GM12878 (cell line): ENCODE results near the gene GYG1. TPM values are rescaled to one million over a fixed set of nuclear protein-coding genes. Genes with fewer than 3 reads are reported as not detected.

ENCODE experiments used
- ATAC-seq: fragments of 200-7000 bp; cut with Tn5 transposase; 3 replicates; pipeline ENCODE4 v1.9.1; 2020; ENCODE audit warnings: mild to moderate bottlenecking, moderate library complexity
- BruUV-seq: library from RNA; stranded (reverse); fragments of 400-500 nt; replicated peaks from 2 replicates; lab custom pipeline; 2021; lab: Mats Ljungman, UMichigan
- CTCF ChIA-PET: fragments of 300-600 bp; sonication (Branson Sonifier 250); formaldehyde crosslinking; extraction: SDS; loops from one replicate; lab custom pipeline; 2021; ENCODE audit warnings: inconsistent platforms; lab: Yijun Ruan, JAX
- POLR2A ChIA-PET: fragments of 350-600 bp; formaldehyde crosslinking; extraction: SDS; loops from one replicate; lab custom pipeline; 2021; ENCODE audit warnings: inconsistent platforms; lab: Charles Lee
- RAD21 ChIA-PET: fragments of 300-600 bp; sonication (Branson Sonifier 250); formaldehyde crosslinking; loops from one replicate; lab custom pipeline; 2023; ENCODE audit warnings: antibody characterized with exemption; ENCODE audit not compliant: unreplicated experiment; lab: Charles Lee
- SMC1A ChIA-PET: fragments of 300-600 bp; sonication (Branson Sonifier 250); formaldehyde crosslinking; loops from one replicate; lab custom pipeline; 2023; ENCODE audit not compliant: unreplicated experiment, uncharacterized antibody; lab: Charles Lee
- DNase-seq: peaks from one replicate; pipeline ENCODE4 v3.0.0-alpha.2; 2011; ENCODE audit warnings: low read depth, low spot score
- FAIRE-seq: peaks from 3 replicates; lab custom pipeline; 2011; peaks lifted over from hg19 to GRCh38; lab: Jason Lieb, UNC
- H2AFZ ChIP-seq: 2 replicates; pipeline ENCODE4 v1.6.0; 2011; ENCODE audit warnings: low read depth, low read length, control low read depth; ENCODE audit not compliant: control insufficient read depth
- H3K27ac ChIP-seq: 2 replicates; pipeline ENCODE4 v1.5.1; 2011; ENCODE audit warnings: control low read depth; ENCODE audit not compliant: control insufficient read depth, insufficient read depth
- H3K27me3 ChIP-seq, 2 experiments: replicated peaks in 1 of 2; 2 replicates each; pipeline versions ENCODE4 v1.6.0 to v1.6.1; 2011; ENCODE audit warnings: low read length in 1 of 2; ENCODE audit not compliant: control insufficient read depth in 2 of 2, insufficient read depth in 2 of 2
- H3K36me3 ChIP-seq, 2 experiments: 2 replicates each; pipeline ENCODE4 v1.5.1; 2011; ENCODE audit warnings: low read length in 1 of 2; ENCODE audit not compliant: control insufficient read depth in 2 of 2, insufficient read depth in 2 of 2
- H3K4me1 ChIP-seq: 2 replicates; pipeline ENCODE4 v1.6.1; 2011; ENCODE audit warnings: mild to moderate bottlenecking, low read length, moderate library complexity, mixed read lengths; ENCODE audit not compliant: control insufficient read depth, insufficient read depth
- H3K4me2 ChIP-seq: 2 replicates; pipeline ENCODE4 v1.6.0; 2011; ENCODE audit warnings: control low read depth; ENCODE audit not compliant: control insufficient read depth, insufficient read depth
- H3K4me3 ChIP-seq: fragments of 200-600 bp; sonication (generic); 2 replicates; pipeline ENCODE4 v1.5.1; 2016
- H3K79me2 ChIP-seq: 2 replicates; pipeline ENCODE4 v1.6.0; 2011; ENCODE audit warnings: low read length; ENCODE audit not compliant: control insufficient read depth, insufficient read depth
- H3K9ac ChIP-seq: 2 replicates; pipeline ENCODE4 v1.8.0; 2011; ENCODE audit warnings: low read length, control low read depth, mixed read lengths; ENCODE audit not compliant: control insufficient read depth, insufficient read depth
- H3K9me3 ChIP-seq: replicated peaks from 3 replicates; pipeline ENCODE4 v1.5.1; 2011; ENCODE audit warnings: mild to moderate bottlenecking, low read length; ENCODE audit not compliant: control insufficient read depth, insufficient read depth
- H4K20me1 ChIP-seq: 2 replicates; pipeline ENCODE4 v1.6.0; 2011; ENCODE audit not compliant: control insufficient read depth, insufficient read depth
- ASH2L ChIP-seq: fragments of 300-600, 200-600 bp; sonication (generic); IDR thresholded peaks from 2 replicates; pipeline ENCODE4 v1.6.1; 2017; ENCODE audit warnings: low read depth, mild to moderate bottlenecking, borderline replicate concordance
- BHLHE40 ChIP-seq, 2 experiments: fragments of 450-650 bp in 1 of 2; IDR thresholded peaks; 2 replicates each; pipeline ENCODE4 v1.6.1; 2011 to 2017; ENCODE audit warnings: low read depth in 2 of 2, borderline replicate concordance in 1 of 2, improper control_type of control experiment in 1 of 2, low read length in 1 of 2, mild to moderate bottlenecking in 1 of 2
- CBFB ChIP-seq: IDR thresholded peaks from 2 replicates; pipeline ENCODE4 v1.6.1; 2016; ENCODE audit warnings: antibody characterized with exemption, low read depth
- CREM ChIP-seq: IDR thresholded peaks from 2 replicates; pipeline ENCODE4 v1.6.1; 2014; ENCODE audit warnings: antibody characterized with exemption, low read depth
- KDM1A ChIP-seq: fragments of 200-600 bp; sonication (generic); IDR thresholded peaks from 2 replicates; pipeline ENCODE4 v1.6.1; 2016; ENCODE audit warnings: borderline replicate concordance
- NR2F1 ChIP-seq: fragments of 450-650 bp; conservative IDR thresholded peaks from 2 replicates; pipeline ENCODE4 v1.6.1; 2017; ENCODE audit warnings: mild to moderate bottlenecking
- PAX5 ChIP-seq: IDR thresholded peaks from 2 replicates; pipeline ENCODE4 v1.6.1; 2011; ENCODE audit warnings: low read depth, low read length, borderline replicate concordance
- PML ChIP-seq: IDR thresholded peaks from 2 replicates; pipeline ENCODE4 v1.6.1; 2012; ENCODE audit warnings: low read length, inconsistent platforms
- RAD21 ChIP-seq: IDR thresholded peaks from 2 replicates; pipeline ENCODE4 v1.6.1; 2011; ENCODE audit warnings: mild to moderate bottlenecking, low read depth, low read length, moderate library complexity; ENCODE audit not compliant: insufficient read depth
- SMAD5 ChIP-seq: IDR thresholded peaks from 2 replicates; pipeline ENCODE4 v1.6.1; 2016; ENCODE audit warnings: antibody characterized with exemption, low read depth
- ZNF217 ChIP-seq: fragments of 450-650 bp; IDR thresholded peaks from 2 replicates; pipeline ENCODE4 v1.6.1; 2017; ENCODE audit warnings: antibody characterized with exemption, mild to moderate bottlenecking
- ZNF384 ChIP-seq: IDR thresholded peaks from 2 replicates; pipeline ENCODE4 v1.6.1; 2012; ENCODE audit warnings: low read depth, mild to moderate bottlenecking, low read length, improper control_type of control experiment, borderline replicate concordance
- WGBS: methylation state at CpG from one replicate; pipeline ENCODE4 v1.1.6; 2016; ENCODE audit warnings: low lambda C conversion rate; ENCODE audit not compliant: insufficient replicate concordance, insufficient coverage; ENCODE audit errors: missing lambda C conversion rate; 5-methylcytosine and 5-hydroxymethylcytosine counted together
- in situ Hi-C: fragments of 300-500 bp; cut with MboI; formaldehyde crosslinking; loops from 9 replicates; pipeline ENCODE4 v1.14.3; 2018; ENCODE audit warnings: mixed read lengths
- intact Hi-C: fragments of 100-400 bp; cut with micrococcal nuclease; formaldehyde crosslinking; loops from one replicate; pipeline ENCODE4 v1.14.2; 2022; ENCODE audit not compliant: unreplicated experiment
- polyA plus RNA-seq, 11 experiments: library from polyadenylated mRNA; depleted of rRNA in 4 of 11; unstranded in 6 of 11; stranded (reverse) in 5 of 11; fragments of >200 nt; fragmentation: Nextera tagmentation in 4 of 11; fragmentation: Illumina TruSeq in 1 of 11; extraction: Ambion mirVana in 4 of 11; extraction: Trizol in 1 of 11; gene quantifications; 1 replicate in 1 of 11; 2 replicates in 10 of 11; pipeline versions ENCODE4 v1.2.1 to v1.2.3, GENCODE V29; 2011 to 2016; ENCODE audit warnings: inconsistent platforms in 2 of 11, missing spikeins in 2 of 11, low read depth in 1 of 11
- total RNA-seq, 4 experiments: library from RNA; depleted of rRNA in 3 of 4; stranded (reverse); fragments of >200 nt in 3 of 4; fragmentation: Illumina TruSeq in 1 of 4; extraction: Trizol in 1 of 4; gene quantifications; 2 replicates each; pipeline versions ENCODE4 v1.2.1 to v1.2.3, GENCODE V29; 2013 to 2021
- TF ChIP-seq, protein P1 (sequence below): IDR thresholded peaks from 2 replicates; pipeline ENCODE4 v1.6.1; 2012; ENCODE audit warnings: low read depth, low read length, improper control_type of control experiment

GYG1 gene
- total and polyA plus RNA-seq, 10 of the 15 experiments (the other 5 are each of a cell fraction or from before 2014, with no cell fraction given) = 11.8 to 38.9 (median 22.9) TPM

DNA sequence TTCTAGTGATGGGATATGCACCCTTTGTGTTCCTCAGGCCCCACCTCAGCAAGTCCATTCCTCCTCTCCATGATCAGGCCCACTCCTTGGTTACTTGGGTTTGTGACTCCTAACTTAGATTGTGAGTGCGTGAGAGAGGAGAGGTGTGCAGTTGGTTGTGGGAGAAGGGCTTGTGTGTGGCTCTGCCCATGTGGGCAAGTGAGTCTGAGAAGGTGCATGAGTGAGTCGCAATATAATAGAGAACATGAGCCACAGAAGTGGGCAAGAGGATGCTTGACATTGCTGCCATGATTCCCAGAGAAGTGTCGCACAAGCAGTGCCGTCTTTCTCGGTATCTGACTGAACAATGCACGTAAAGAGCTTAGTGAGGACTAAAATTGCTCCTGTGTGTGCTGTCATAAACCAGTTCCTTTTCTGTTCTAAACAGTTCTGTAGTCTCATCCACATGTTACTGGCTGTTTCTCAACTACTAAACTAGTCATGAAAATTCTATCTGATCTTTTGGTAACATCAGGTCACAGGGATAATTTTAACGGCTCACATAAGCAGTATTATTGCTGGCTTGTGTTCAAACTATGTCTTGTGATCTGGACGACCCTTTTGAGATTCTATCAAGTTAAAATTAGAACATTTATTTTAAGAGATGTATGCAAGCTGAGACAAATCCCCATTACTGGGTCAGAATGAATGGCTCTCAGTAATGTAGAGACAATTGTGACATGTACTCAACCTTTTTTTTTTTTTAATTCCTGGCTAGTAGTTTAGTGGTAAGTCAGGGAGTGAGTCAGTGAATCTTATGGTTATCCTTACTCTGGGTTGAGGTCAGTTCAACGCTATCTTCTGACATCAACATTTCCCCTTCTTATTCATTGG lies 25.6 kb downstream of the GYG1 start:
- Histone ChIP-seq H4K20me1 (no peaks in the 10 kb centered on the region), H3K27ac (no peak overlapping the region), H3K4me1 (no peaks in the 10 kb centered on the region), H3K9ac (no peak overlapping the region), H3K36me3 (peaks cover 6 to 11% of the 10 kb centered on the region in 2 experiments), H3K4me3 (no peak overlapping the region), H2AFZ (no peak overlapping the region), H3K9me3 (no peaks in the 10 kb centered on the region), H3K4me2 (no peak overlapping the region), H3K27me3 (no peaks in the 10 kb centered on the region), H3K79me2 (no peaks in the 10 kb centered on the region)
- ChIA-PET RAD21 (interaction anchor here (0.6 kb wide), 1 partner anchor 278 kb away, joined by 3 read pairs; no protein-coding TSS in a partner anchor), CTCF (no interaction called here), SMC1A (no interaction called here), POLR2A (no interaction called here)
- 97% methylated on average over 9 of the region's 9 CpGs for WGBS
- ATAC-seq = no peak
- intact Hi-C loops (no loop called here), in situ Hi-C loops (no loop called here)
- TF ChIP-seq ZNF384 = no peak
- TF ChIP-seq, protein P1, sequence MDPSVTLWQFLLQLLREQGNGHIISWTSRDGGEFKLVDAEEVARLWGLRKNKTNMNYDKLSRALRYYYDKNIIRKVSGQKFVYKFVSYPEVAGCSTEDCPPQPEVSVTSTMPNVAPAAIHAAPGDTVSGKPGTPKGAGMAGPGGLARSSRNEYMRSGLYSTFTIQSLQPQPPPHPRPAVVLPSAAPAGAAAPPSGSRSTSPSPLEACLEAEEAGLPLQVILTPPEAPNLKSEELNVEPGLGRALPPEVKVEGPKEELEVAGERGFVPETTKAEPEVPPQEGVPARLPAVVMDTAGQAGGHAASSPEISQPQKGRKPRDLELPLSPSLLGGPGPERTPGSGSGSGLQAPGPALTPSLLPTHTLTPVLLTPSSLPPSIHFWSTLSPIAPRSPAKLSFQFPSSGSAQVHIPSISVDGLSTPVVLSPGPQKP = no peak
- TF ChIP-seq RAD21 = no peak
- BruUV-seq = no TSS peak
- DNase-seq = no peak
- no peak for FAIRE-seq

DNA sequence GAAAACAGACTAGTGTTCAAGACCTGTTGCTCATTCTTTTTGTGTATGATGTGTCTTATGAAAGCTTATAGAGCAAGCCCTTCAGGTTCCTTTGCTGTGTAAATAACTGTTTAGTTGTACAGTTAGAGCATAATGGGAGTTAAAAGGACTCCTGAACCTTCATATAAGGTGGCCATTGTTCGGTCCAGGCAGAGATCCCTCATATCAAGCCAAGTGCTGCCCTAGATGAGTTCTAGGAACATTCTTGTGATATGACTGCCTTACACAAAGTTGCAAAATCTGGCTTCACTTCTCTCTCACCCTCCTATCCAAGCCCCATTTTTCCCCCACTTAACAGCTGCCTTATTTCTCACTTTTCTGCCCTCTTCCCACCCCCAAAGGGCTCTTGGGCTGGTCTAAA lies 26.9 kb downstream of the GYG1 start:
- BruUV-seq = no TSS peak
- RAD21 ChIA-PET = no interaction called here
- Histone ChIP-seq H3K9me3 (no peaks in the 10 kb centered on the region), H3K36me3 (peaks cover 6 to 7% of the 10 kb centered on the region in 2 experiments), H2AFZ (no peak overlapping the region), H3K9ac (no peak overlapping the region), H4K20me1 (no peaks in the 10 kb centered on the region), H3K4me1 (no peaks in the 10 kb centered on the region), H3K4me3 (no peak overlapping the region), H3K27me3 (no peaks in the 10 kb centered on the region), H3K79me2 (no peaks in the 10 kb centered on the region), H3K27ac (no peak overlapping the region), H3K4me2 (no peak overlapping the region)
- DNase-seq (no peak), ATAC-seq (no peak), FAIRE-seq (no peak)
- 54% methylated on average over 1 of the region's 1 CpG for WGBS
- POLR2A ChIA-PET = interaction anchor here (0.7 kb wide), 1 partner anchor 262 kb away, joined by 9 read pairs; no protein-coding TSS in a partner anchor
- CTCF ChIA-PET = no interaction called here
- SMC1A ChIA-PET = no interaction called here
- intact Hi-C loops (no loop called here), in situ Hi-C loops (no loop called here)
- no peak for TF ChIP-seq CBFB
- TF ChIP-seq BHLHE40 (IDR thresholded peaks at IDR 0.05; ENCODE audit: borderline replicate concordance in 1 of 2, low read depth in 2 of 2, low read length in 1 of 2) = no peak
- no peak for TF ChIP-seq KDM1A
- no peak for TF ChIP-seq ASH2L
- TF ChIP-seq NR2F1 = no peak
- TF ChIP-seq SMAD5 = no peak
- TF ChIP-seq CREM = no peak
- TF ChIP-seq PAX5 = no peak
- TF ChIP-seq ZNF217 = no peak
- TF ChIP-seq, protein P1 = no peak
- TF ChIP-seq PML = no peak
